Endodermal cell (in vitro differentiated cells): ENCODE data around the gene PAK1. TPM values are rescaled to one million over a fixed set of nuclear protein-coding genes. Genes with fewer than 3 reads are reported as not detected.

Experiments
- DNase-seq: peaks from one replicate; pipeline ENCODE4 v3.0.0-alpha.2; 2017
- H3K27ac ChIP-seq: 2 replicates; pipeline ENCODE4 v1.5.1; 2013; ENCODE audit warnings: mild to moderate bottlenecking, low read depth, low read length, moderate library complexity
- H3K27me3 ChIP-seq: 2 replicates; pipeline ENCODE4 v1.6.1; 2013; ENCODE audit warnings: mild to moderate bottlenecking, low read length, moderate library complexity; ENCODE audit not compliant: insufficient read depth, control insufficient read depth, poor library complexity, severe bottlenecking
- H3K36me3 ChIP-seq: 2 replicates; pipeline ENCODE4 v1.7.0; 2013; ENCODE audit warnings: mild to moderate bottlenecking, low read length, moderate library complexity; ENCODE audit not compliant: control insufficient read depth, insufficient read depth
- H3K4me1 ChIP-seq: one replicate; pipeline ENCODE4 v1.7.0; 2013; ENCODE audit warnings: low read length; ENCODE audit not compliant: control insufficient read depth, insufficient read depth
- H3K4me3 ChIP-seq: 2 replicates; pipeline ENCODE4 v1.5.1; 2013; ENCODE audit warnings: mild to moderate bottlenecking, low read length, moderate library complexity
- H3K9ac ChIP-seq: 2 replicates; pipeline ENCODE4 v1.6.1; 2013; ENCODE audit warnings: mild to moderate bottlenecking, low read length, moderate library complexity; ENCODE audit not compliant: poor library complexity, severe bottlenecking; ENCODE audit errors: extremely low read depth
- H3K9me3 ChIP-seq: 2 replicates; pipeline ENCODE4 v1.6.1; 2013; ENCODE audit warnings: mild to moderate bottlenecking, low read length, moderate library complexity; ENCODE audit not compliant: control insufficient read depth
- H3K27ac Mint-ChIP-seq: 2 replicates; pipeline ENCODE4 v1.8.0; 2020; ENCODE audit warnings: mixed read lengths
- H3K27me3 Mint-ChIP-seq: 2 replicates; pipeline ENCODE4 v1.8.0; 2021; ENCODE audit warnings: mild to moderate bottlenecking, mixed read lengths; ENCODE audit not compliant: insufficient read depth
- H3K36me3 Mint-ChIP-seq: 2 replicates; pipeline ENCODE4 v1.8.0; 2020; ENCODE audit warnings: low read depth, mixed read lengths
- H3K4me1 Mint-ChIP-seq: 2 replicates; pipeline ENCODE4 v1.8.0; 2020; ENCODE audit warnings: mixed read lengths
- H3K4me3 Mint-ChIP-seq: 2 replicates; pipeline ENCODE4 v1.8.0; 2020; ENCODE audit warnings: mild to moderate bottlenecking, moderate library complexity, mixed read lengths
- H3K9me3 Mint-ChIP-seq: 2 replicates; pipeline ENCODE4 v1.8.0; 2020; ENCODE audit warnings: mild to moderate bottlenecking, mixed read lengths
- CTCF ChIP-seq: fragments of 200-600 bp; sonication (generic); conservative IDR thresholded peaks from 2 replicates; pipeline ENCODE4 v1.5.0; 2021; ENCODE audit warnings: antibody characterized with exemption, mild to moderate bottlenecking
- WGBS, 2 experiments: methylation state at CpG; one replicate each; pipeline versions ENCODE4 v1.1.5 to v1.1.7; 2013; ENCODE audit warnings: missing lambda C conversion rate in 2 of 2, mixed read lengths in 1 of 2; ENCODE audit not compliant: insufficient coverage in 1 of 2, insufficient read length in 1 of 2; 5-methylcytosine and 5-hydroxymethylcytosine counted together
- total RNA-seq, 2 donors: library from RNA; stranded (reverse); fragmentation: NEBNext Ultra II Directional in 1 of 2; extraction: Animal tissue kit (Norgen Biotek cat#: 25700) in 1 of 2; gene quantifications; 2 replicates in 1 of 2; 3 replicates in 1 of 2; pipeline ENCODE4 v1.2.1, GENCODE V29; 2021

PAK1 gene
- total RNA-seq, 2 donors from 2014 or later = 91.3 to 94.9 TPM

GRCh38 chr11:77471558-77472193, 2.2 kb downstream of the PAK1 start:
- peak overlapping the region; percentile 94 for H3K4me3 ChIP-seq
- Mint-ChIP-seq H3K9me3 (no peaks in the 10 kb centered on the region), H3K4me3 (peak overlapping the region; percentile 76), H3K27ac (peak overlapping the region; percentile 64), H3K27me3 (no peaks in the 10 kb centered on the region), H3K4me1 (peaks cover 51% of the 10 kb centered on the region), H3K36me3 (no peaks in the 10 kb centered on the region)
- H3K36me3 ChIP-seq = no peaks in the 10 kb centered on the region
- no peak overlapping the region for H3K9ac ChIP-seq
- H3K27me3 ChIP-seq = no peaks in the 10 kb centered on the region
- 40 to 48% methylated on average over 2 to 3 of the region's 3 CpGs for WGBS, 2 experiments
- peak; percentile 68 for TF ChIP-seq CTCF
- H3K27ac ChIP-seq = peak overlapping the region; percentile 4
- peaks cover 6% of the 10 kb centered on the region for H3K4me1 ChIP-seq
- no peaks in the 10 kb centered on the region for H3K9me3 ChIP-seq
- DNase-seq = peak; percentile 77

- Mint-ChIP-seq H3K4me1 (peaks cover 51% of the 10 kb centered on the region), H3K9me3 (no peaks in the 10 kb centered on the region), H3K27ac (peak overlapping the region; percentile 64), H3K27me3 (no peaks in the 10 kb centered on the region), H3K36me3 (peaks cover 4% of the 10 kb centered on the region), H3K4me3 (peak overlapping the region; percentile 76)
- Histone ChIP-seq H3K4me1 (peaks cover 6% of the 10 kb centered on the region), H3K9ac (no peak overlapping the region), H3K27ac (no peak overlapping the region), H3K36me3 (no peaks in the 10 kb centered on the region), H3K27me3 (no peaks in the 10 kb centered on the region), H3K4me3 (peak overlapping the region; percentile 94), H3K9me3 (no peaks in the 10 kb centered on the region)
- no peak for TF ChIP-seq CTCF
- no peak for DNase-seq
- WGBS, 2 experiments = 21 to 33% methylated on average over 2 to 5 of the region's 5 CpGs
Observed at GRCh38 chr11:77470971-77471370, 2.9 kb downstream of the PAK1 start.

GRCh38 chr11:77470504-77470903, 3.4 kb downstream of the PAK1 start:
- Mint-ChIP-seq H3K4me1 (peaks cover 51% of the 10 kb centered on the region), H3K36me3 (peaks cover 5% of the 10 kb centered on the region), H3K9me3 (no peaks in the 10 kb centered on the region), H3K27ac (peak overlapping the region; percentile 14), H3K27me3 (no peaks in the 10 kb centered on the region), H3K4me3 (peak overlapping the region; percentile 76)
- WGBS, 2 experiments = 30 to 41% methylated on average over 2 of the region's 2 CpGs
- no peak overlapping the region for H3K27ac ChIP-seq
- no peaks in the 10 kb centered on the region for H3K36me3 ChIP-seq
- no peak for DNase-seq
- H3K9me3 ChIP-seq = no peaks in the 10 kb centered on the region
- peaks cover 6% of the 10 kb centered on the region for H3K4me1 ChIP-seq
- H3K27me3 ChIP-seq = no peaks in the 10 kb centered on the region
- peak overlapping the region; percentile 27 for H3K4me3 ChIP-seq
- no peak for TF ChIP-seq CTCF
- no peak overlapping the region for H3K9ac ChIP-seq
